ENCODE data around the gene SRP68.

DNA sequence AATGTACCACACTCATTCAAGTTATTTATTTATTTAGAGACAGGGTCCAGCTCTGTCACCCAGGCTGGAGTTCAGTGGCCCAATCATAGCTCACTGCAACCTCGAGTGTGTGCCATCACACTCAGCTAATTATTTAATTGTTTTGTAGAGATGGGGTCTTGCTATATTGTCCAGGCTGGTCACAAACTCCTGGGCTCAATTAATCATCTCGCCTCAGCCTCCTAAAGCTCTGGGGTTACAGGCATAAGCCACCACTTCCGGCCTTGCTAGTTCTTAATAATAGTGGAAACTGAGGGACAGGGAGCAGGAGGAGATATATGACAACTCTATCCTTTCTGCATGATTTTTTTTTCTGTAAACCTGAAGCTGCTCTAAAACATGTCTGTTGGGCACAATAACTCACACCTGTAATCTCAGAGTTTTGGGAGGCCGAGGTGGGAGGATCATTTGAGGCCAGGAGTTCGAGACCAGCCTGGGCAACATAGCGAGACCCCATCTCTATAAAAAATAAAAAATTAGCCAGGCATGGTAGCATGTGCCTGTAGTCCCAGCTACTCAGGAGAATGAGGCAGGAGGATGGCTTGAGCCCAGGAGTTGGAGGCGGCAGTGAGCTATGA lies 42.9 kb upstream of the SRP68 start:
- TF ChIP-seq, protein P1, sequence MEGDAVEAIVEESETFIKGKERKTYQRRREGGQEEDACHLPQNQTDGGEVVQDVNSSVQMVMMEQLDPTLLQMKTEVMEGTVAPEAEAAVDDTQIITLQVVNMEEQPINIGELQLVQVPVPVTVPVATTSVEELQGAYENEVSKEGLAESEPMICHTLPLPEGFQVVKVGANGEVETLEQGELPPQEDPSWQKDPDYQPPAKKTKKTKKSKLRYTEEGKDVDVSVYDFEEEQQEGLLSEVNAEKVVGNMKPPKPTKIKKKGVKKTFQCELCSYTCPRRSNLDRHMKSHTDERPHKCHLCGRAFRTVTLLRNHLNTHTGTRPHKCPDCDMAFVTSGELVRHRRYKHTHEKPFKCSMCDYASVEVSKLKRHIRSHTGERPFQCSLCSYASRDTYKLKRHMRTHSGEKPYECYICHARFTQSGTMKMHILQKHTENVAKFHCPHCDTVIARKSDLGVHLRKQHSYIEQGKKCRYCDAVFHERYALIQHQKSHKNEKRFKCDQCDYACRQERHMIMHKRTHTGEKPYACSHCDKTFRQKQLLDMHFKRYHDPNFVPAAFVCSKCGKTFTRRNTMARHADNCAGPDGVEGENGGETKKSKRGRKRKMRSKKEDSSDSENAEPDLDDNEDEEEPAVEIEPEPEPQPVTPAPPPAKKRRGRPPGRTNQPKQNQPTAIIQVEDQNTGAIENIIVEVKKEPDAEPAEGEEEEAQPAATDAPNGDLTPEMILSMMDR (IDR thresholded peaks at IDR 0.05), result no peak
- TF ChIP-seq EZH2 (IDR thresholded peaks at IDR 0.05; ENCODE audit: borderline replicate concordance, insufficient read depth, low read depth, low read length, poor library complexity, severe bottlenecking), result no peak
